Activated B cell treated with CpG ODN at 0.5 μM for 24 hours (primary cell): Measurements from ENCODE around the gene IRF2. TPM values are rescaled to one million over a fixed set of nuclear protein-coding genes. Genes with fewer than 3 reads are reported as not detected.

Experiments used
- ATAC-seq: fragments of 200-7000 bp; cut with Tn5 transposase; one replicate; pipeline ENCODE4 v1.10.0; 2021; ENCODE audit warnings: low read depth, mild to moderate bottlenecking, moderate library complexity
- CTCF ChIA-PET: fragments of 350-600 bp; sonication (Branson Sonifier 250); formaldehyde crosslinking; loops from one replicate; lab custom pipeline; 2021; ENCODE audit warnings: antibody characterized with exemption; lab: Charles Lee
- POLR2A ChIA-PET: fragments of 350-600 bp; sonication (Branson Sonifier 250); formaldehyde crosslinking; loops from one replicate; lab custom pipeline; 2021; ENCODE audit warnings: antibody characterized with exemption; lab: Charles Lee
- DNase-seq: peaks from one replicate; pipeline ENCODE4 v3.0.0; 2022
- H3K27ac Mint-ChIP-seq: one replicate; pipeline ENCODE4 v1.8.0; 2020; ENCODE audit warnings: mixed read lengths
- H3K27me3 Mint-ChIP-seq: one replicate; pipeline ENCODE4 v1.8.0; 2021; ENCODE audit warnings: mixed read lengths
- H3K36me3 Mint-ChIP-seq: one replicate; pipeline ENCODE4 v1.8.0; 2021; ENCODE audit warnings: low read depth, mixed read lengths
- H3K4me1 Mint-ChIP-seq: one replicate; pipeline ENCODE4 v1.8.0; 2021; ENCODE audit warnings: mixed read lengths
- H3K4me3 Mint-ChIP-seq: one replicate; pipeline ENCODE4 v1.8.0; 2020; ENCODE audit warnings: mild to moderate bottlenecking, mixed read lengths
- H3K9me3 Mint-ChIP-seq: one replicate; pipeline ENCODE4 v1.8.0; 2020; ENCODE audit warnings: mixed read lengths
- intact Hi-C: fragments of 100-400 bp; cut with micrococcal nuclease; formaldehyde crosslinking; loops from one replicate; pipeline ENCODE4 v1.15.1; 2024
- total RNA-seq: library from RNA; stranded (reverse); gene quantifications from 2 replicates; pipeline ENCODE4 v1.2.3, GENCODE V29; 2022
- TF ChIP-seq, protein P1 (sequence below): fragments of 200-600 bp; IDR thresholded peaks from one replicate; pipeline ENCODE4 v1.8.0; 2022; ENCODE audit warnings: antibody characterized with exemption, mild to moderate bottlenecking

IRF2 gene
- total RNA-seq, 1 donor from 2014 or later: 66.2 TPM

DNA sequence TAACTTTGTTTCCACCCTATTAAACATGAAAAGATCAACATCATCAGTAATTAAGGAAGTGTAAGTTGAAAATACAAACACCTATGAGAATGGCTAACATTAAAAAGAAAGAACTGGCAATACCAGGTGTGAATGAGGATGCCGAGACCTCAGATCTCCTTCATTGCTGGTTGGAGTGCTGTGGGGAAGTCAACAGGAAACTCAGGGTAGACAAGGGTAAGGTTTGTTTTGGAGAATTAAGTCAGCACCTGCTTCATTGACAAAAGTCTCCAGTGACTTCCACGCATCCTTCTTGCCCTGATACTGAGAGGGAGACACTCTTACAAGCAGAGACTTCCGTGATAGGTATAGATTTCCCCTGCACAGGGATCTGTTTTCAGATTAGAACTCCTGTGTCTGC, 106.1 kb downstream of the IRF2 start:
- H3K9me3 Mint-ChIP-seq: no peaks in the 10 kb centered on the region
- peak overlapping the region; percentile 11 for H3K27ac Mint-ChIP-seq
- POLR2A ChIA-PET: interaction anchor here (0.6 kb wide), 2 partner anchors 69 to 281 kb away, joined by 3 to 5 read pairs; partner anchors contain the start of genes CASP3 and PRIMPOL
- TF ChIP-seq, protein P1, sequence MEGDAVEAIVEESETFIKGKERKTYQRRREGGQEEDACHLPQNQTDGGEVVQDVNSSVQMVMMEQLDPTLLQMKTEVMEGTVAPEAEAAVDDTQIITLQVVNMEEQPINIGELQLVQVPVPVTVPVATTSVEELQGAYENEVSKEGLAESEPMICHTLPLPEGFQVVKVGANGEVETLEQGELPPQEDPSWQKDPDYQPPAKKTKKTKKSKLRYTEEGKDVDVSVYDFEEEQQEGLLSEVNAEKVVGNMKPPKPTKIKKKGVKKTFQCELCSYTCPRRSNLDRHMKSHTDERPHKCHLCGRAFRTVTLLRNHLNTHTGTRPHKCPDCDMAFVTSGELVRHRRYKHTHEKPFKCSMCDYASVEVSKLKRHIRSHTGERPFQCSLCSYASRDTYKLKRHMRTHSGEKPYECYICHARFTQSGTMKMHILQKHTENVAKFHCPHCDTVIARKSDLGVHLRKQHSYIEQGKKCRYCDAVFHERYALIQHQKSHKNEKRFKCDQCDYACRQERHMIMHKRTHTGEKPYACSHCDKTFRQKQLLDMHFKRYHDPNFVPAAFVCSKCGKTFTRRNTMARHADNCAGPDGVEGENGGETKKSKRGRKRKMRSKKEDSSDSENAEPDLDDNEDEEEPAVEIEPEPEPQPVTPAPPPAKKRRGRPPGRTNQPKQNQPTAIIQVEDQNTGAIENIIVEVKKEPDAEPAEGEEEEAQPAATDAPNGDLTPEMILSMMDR: no peak
- H3K4me1 Mint-ChIP-seq: peaks cover 28% of the 10 kb centered on the region
- CTCF ChIA-PET: no interaction called here
- no peak overlapping the region for H3K4me3 Mint-ChIP-seq
- intact Hi-C loops: loop anchor here (2.0 kb wide), 1 partner anchor 13 kb away; no protein-coding TSS in a partner anchor
- H3K36me3 Mint-ChIP-seq: no peaks in the 10 kb centered on the region
- no peak for DNase-seq
- ATAC-seq: no peak
- H3K27me3 Mint-ChIP-seq: no peaks in the 10 kb centered on the region

DNA sequence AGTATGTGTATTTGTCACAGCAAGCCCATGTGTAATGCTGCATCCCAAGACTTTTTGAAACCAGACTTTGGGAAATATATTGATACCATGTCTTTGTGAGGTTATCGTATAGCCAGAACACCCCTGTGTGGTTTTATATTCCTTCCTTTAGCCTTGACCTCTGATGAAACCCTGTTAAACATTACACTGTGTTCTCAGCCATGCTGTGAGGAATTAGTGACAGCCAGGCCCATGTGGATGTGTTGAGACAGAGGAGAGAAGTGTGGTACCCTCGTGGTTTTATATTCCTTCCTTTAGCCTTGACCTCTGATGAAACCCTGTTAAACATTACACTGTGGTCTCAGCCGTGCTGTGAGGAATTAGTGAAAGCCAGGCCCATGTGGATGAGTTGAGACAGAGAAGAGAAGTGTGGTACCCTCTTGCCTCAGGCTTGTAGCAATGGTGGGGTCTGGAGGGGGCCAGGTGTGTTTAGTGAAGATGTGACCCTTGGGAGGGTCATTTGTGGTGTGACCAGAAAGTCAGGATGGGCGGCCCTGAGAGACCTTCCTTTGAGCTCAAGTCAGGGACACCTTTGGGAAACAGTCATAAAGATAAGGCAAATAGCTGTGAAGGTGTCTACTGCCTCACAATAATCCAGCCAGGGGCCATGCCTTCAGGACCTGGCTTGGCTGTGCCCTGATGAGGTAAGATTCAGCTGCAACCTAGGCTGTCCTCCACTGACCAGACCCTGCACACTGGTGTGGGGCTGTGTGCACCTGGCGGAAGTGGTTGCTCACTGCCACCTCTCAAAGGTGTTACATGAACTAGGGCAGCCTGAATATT, 110.0 kb downstream of the IRF2 start:
- no peak for ATAC-seq
- intact Hi-C loops: no loop called here
- TF ChIP-seq, protein P1: no peak
- H3K27ac Mint-ChIP-seq: no peak overlapping the region
- DNase-seq: no peak
- peaks cover 26% of the 10 kb centered on the region for H3K4me1 Mint-ChIP-seq
- ChIA-PET POLR2A (no interaction called here), CTCF (no interaction called here)
- H3K9me3 Mint-ChIP-seq: no peaks in the 10 kb centered on the region
- H3K36me3 Mint-ChIP-seq: no peaks in the 10 kb centered on the region
- no peak overlapping the region for H3K4me3 Mint-ChIP-seq
- no peaks in the 10 kb centered on the region for H3K27me3 Mint-ChIP-seq

DNA sequence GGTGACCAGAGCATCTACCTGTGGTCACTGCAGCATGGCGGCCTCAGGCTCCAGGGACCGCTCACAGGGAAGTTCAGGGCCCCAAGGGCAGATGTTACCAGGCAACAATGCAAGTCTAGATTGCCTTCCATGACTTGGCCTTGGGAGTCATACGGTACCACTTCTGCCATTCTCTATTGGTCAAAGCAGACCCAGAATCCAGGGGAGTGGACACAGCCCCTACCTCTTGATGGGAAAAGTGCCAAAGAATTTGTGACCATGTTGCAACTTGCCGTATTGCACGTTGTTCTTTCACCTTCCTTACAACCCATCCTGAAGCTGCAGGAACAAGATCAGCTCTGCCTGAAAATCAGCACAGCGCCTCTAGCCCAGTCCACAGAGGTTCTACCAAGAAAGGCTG, 111.1 kb downstream of the IRF2 start:
- Mint-ChIP-seq H3K9me3 (no peaks in the 10 kb centered on the region), H3K4me3 (no peak overlapping the region), H3K27me3 (no peaks in the 10 kb centered on the region), H3K27ac (no peak overlapping the region), H3K36me3 (no peaks in the 10 kb centered on the region), H3K4me1 (peaks cover 16% of the 10 kb centered on the region)
- POLR2A ChIA-PET: interaction anchor here (0.6 kb wide), 2 partner anchors 14 to 47 kb away, joined by 3 to 4 read pairs; no protein-coding TSS in a partner anchor
- CTCF ChIA-PET: no interaction called here
- intact Hi-C loops: no loop called here
- ATAC-seq (no peak), DNase-seq (no peak)
- TF ChIP-seq, protein P1: no peak

DNA sequence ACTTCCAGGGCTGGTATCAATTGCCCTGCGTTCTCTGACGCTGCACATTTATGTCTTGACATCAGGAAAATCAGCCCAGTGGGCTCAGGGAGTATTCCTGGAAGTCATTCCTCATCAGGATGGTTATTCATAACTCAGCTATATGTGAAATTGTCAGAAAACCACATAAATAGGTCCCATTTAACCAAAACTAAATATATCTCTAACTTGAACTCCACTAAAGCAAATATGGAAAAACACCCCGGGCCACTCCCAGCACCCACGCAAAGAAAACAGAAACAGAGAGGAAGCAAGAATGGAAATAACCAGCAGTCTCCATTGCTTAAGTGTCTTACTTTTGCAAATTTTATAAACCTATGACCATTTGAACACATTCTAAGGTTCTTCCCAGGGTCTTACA, 112.0 kb downstream of the IRF2 start:
- Mint-ChIP-seq H3K27me3 (no peaks in the 10 kb centered on the region), H3K27ac (no peak overlapping the region), H3K36me3 (no peaks in the 10 kb centered on the region), H3K4me1 (peaks cover 10% of the 10 kb centered on the region), H3K9me3 (peaks cover 2% of the 10 kb centered on the region), H3K4me3 (no peak overlapping the region)
- ChIA-PET POLR2A (interaction anchor here (2.0 kb wide), 1 partner anchor 15 kb away, joined by 5 read pairs; no protein-coding TSS in a partner anchor), CTCF (no interaction called here)
- DNase-seq (no peak), ATAC-seq (no peak)
- intact Hi-C loops: no loop called here
- TF ChIP-seq, protein P1: no peak

DNA sequence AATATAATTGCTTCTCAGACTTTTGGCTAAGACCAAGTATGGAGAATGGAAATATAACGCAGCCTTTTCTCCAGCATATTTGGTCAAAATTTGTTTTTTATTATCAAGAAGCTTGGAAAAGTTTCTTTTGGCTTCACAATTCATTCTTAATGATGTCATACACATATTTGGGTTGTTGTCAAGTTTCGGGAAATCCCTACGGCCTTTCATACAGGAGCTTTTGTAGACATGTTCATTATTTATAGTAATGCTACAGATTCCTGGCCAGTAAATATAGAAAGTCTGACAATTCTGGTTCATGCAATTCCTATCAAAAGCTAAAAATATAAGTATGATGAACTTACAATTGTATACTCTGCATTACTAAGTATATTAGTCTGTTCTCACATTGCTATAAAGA, 112.9 kb downstream of the IRF2 start:
- no peak overlapping the region for H3K27ac Mint-ChIP-seq
- POLR2A ChIA-PET: interaction anchor here (0.6 to 2.0 kb wide), 3 partner anchors 14 to 104 kb away, joined by 3 to 5 read pairs (median 4); no protein-coding TSS in a partner anchor
- peaks cover 5% of the 10 kb centered on the region for H3K4me1 Mint-ChIP-seq
- DNase-seq (no peak), ATAC-seq (no peak)
- no peak overlapping the region for H3K4me3 Mint-ChIP-seq
- no peaks in the 10 kb centered on the region for H3K27me3 Mint-ChIP-seq
- H3K9me3 Mint-ChIP-seq: peaks cover 2% of the 10 kb centered on the region
- H3K36me3 Mint-ChIP-seq: no peaks in the 10 kb centered on the region
- intact Hi-C loops: no loop called here
- CTCF ChIA-PET: interaction anchor here (1.2 kb wide), 1 partner anchor 50 kb away, joined by 3 read pairs; no protein-coding TSS in a partner anchor
- TF ChIP-seq, protein P1: no peak
